LNCaP clone FGC (cell line): ENCODE measurements around the gene CHAF1A.

Experiments
- DNase-seq: peaks from one replicate; pipeline ENCODE4 v3.0.0-alpha.2; 2011; ENCODE audit warnings: low read depth
- H3K4me3 ChIP-seq: 2 replicates; pipeline ENCODE4 v1.5.1; 2011; ENCODE audit warnings: mild to moderate bottlenecking, low read depth, low read length, control low read depth
- CTCF ChIP-seq: IDR thresholded peaks from 2 replicates; pipeline ENCODE4 v1.5.1; 2012; ENCODE audit warnings: mild to moderate bottlenecking; ENCODE audit not compliant: control insufficient read depth, insufficient read depth; ENCODE audit errors: extremely low read depth

Gene CHAF1A

GRCh38 chr19:4358709-4359626 lies 43.5 kb upstream of the CHAF1A start:
- no peak for TF ChIP-seq CTCF
- DNase-seq: no peak
- H3K4me3 ChIP-seq: no peak overlapping the region

- H3K4me3 ChIP-seq: no peak overlapping the region
- no peak for DNase-seq
- no peak for TF ChIP-seq CTCF
Observed at GRCh38 chr19:4359627-4360000, 42.8 kb upstream of the CHAF1A start.

- no peak for DNase-seq
- TF ChIP-seq CTCF: no peak
Observed at GRCh38 chr19:4360081-4360569, 42.3 kb upstream of the CHAF1A start.

GRCh38 chr19:4360641-4361151 lies 41.7 kb upstream of the CHAF1A start:
- no peak for DNase-seq
- TF ChIP-seq CTCF: no peak
- H3K4me3 ChIP-seq: no peak overlapping the region

More at GRCh38 chr19:4360081-4360569, 42.3 kb upstream of the CHAF1A start:
- H3K4me3 ChIP-seq: no peak overlapping the region

GRCh38 chr19:4361152-4362046 lies 41.0 kb upstream of the CHAF1A start:
- no peak overlapping the region for H3K4me3 ChIP-seq
- TF ChIP-seq CTCF: no peak
- no peak for DNase-seq

- TF ChIP-seq CTCF: no peak
- DNase-seq: no peak
- no peak overlapping the region for H3K4me3 ChIP-seq
Observed at GRCh38 chr19:4362101-4362828, 40.2 kb upstream of the CHAF1A start.
